DOHH2 (cell line): Measurements from ENCODE around the gene CREB3L2.

Source experiments
- EZH2phosphoT487 ChIP-seq: fragments of 200-600 bp; sonication (generic); IDR thresholded peaks from 2 replicates; pipeline ENCODE4 v1.6.1; 2017; ENCODE audit warnings: borderline replicate concordance, mild to moderate bottlenecking, antibody characterized with exemption, low read length, moderate library complexity, mixed read lengths
- TF ChIP-seq, protein P1 (sequence below): fragments of 200-600 bp; sonication (generic); IDR thresholded peaks from one replicate; pipeline ENCODE4 v1.5.1; 2014; ENCODE audit warnings: antibody characterized with exemption, mild to moderate bottlenecking, low read depth, low read length; ENCODE audit not compliant: poor library complexity, severe bottlenecking

DNA sequence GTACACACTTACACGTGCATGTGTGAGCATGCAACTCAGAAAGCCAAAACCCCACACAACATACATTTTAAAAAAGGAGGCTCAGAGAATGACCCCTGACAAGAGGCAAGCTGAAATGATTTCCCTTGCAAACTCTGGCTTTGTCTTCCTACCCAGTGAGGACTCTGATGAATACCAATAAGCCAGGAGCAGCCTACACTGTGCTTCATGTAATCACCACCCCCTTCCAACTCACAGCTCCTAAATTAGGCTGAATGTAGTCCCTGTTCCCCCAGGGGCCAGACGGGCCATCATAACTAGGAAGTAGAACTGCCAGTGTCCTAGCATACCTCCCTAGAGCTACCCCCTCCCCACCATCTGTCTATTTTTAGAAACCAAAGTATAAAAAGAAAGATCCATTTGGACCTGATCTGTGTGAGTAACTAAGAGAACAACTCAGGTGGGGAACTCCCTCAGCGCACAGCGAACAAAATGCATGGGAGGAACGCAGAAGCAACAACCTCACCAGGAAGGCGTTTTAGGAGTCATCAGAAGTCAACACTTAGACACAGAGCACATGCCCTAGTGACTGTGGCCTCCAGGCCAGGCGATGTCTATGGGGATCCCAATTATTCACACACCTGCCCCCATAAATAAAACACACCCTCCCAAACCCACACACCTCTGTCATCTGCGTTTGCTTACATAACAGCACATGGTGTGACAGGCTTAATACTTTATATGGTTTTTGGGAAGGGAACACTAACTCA lies 157.0 kb downstream of the CREB3L2 start:
- TF ChIP-seq EZH2phosphoT487: no peak
- TF ChIP-seq, protein P1, sequence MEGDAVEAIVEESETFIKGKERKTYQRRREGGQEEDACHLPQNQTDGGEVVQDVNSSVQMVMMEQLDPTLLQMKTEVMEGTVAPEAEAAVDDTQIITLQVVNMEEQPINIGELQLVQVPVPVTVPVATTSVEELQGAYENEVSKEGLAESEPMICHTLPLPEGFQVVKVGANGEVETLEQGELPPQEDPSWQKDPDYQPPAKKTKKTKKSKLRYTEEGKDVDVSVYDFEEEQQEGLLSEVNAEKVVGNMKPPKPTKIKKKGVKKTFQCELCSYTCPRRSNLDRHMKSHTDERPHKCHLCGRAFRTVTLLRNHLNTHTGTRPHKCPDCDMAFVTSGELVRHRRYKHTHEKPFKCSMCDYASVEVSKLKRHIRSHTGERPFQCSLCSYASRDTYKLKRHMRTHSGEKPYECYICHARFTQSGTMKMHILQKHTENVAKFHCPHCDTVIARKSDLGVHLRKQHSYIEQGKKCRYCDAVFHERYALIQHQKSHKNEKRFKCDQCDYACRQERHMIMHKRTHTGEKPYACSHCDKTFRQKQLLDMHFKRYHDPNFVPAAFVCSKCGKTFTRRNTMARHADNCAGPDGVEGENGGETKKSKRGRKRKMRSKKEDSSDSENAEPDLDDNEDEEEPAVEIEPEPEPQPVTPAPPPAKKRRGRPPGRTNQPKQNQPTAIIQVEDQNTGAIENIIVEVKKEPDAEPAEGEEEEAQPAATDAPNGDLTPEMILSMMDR: no peak
